Activated B cell treated with CpG ODN at 0.5 μM for 24 hours (primary cell): Measurements from ENCODE around the gene CHID1. TPM values are rescaled to one million over a fixed set of nuclear protein-coding genes. Genes with fewer than 3 reads are reported as not detected.

Source experiments
- ATAC-seq: fragments of 200-7000 bp; cut with Tn5 transposase; one replicate; pipeline ENCODE4 v1.10.0; 2021; ENCODE audit warnings: low read depth, mild to moderate bottlenecking, moderate library complexity
- CTCF ChIA-PET: fragments of 350-600 bp; sonication (Branson Sonifier 250); formaldehyde crosslinking; loops from one replicate; lab custom pipeline; 2021; ENCODE audit warnings: antibody characterized with exemption; lab: Charles Lee
- POLR2A ChIA-PET: fragments of 350-600 bp; sonication (Branson Sonifier 250); formaldehyde crosslinking; loops from one replicate; lab custom pipeline; 2021; ENCODE audit warnings: antibody characterized with exemption; lab: Charles Lee
- DNase-seq: peaks from one replicate; pipeline ENCODE4 v3.0.0; 2022
- H3K27ac Mint-ChIP-seq: one replicate; pipeline ENCODE4 v1.8.0; 2020; ENCODE audit warnings: mixed read lengths
- H3K27me3 Mint-ChIP-seq: one replicate; pipeline ENCODE4 v1.8.0; 2021; ENCODE audit warnings: mixed read lengths
- H3K36me3 Mint-ChIP-seq: one replicate; pipeline ENCODE4 v1.8.0; 2021; ENCODE audit warnings: low read depth, mixed read lengths
- H3K4me1 Mint-ChIP-seq: one replicate; pipeline ENCODE4 v1.8.0; 2021; ENCODE audit warnings: mixed read lengths
- H3K4me3 Mint-ChIP-seq: one replicate; pipeline ENCODE4 v1.8.0; 2020; ENCODE audit warnings: mild to moderate bottlenecking, mixed read lengths
- H3K9me3 Mint-ChIP-seq: one replicate; pipeline ENCODE4 v1.8.0; 2020; ENCODE audit warnings: mixed read lengths
- CTCF ChIP-seq: fragments of 200-600 bp; IDR thresholded peaks from one replicate; pipeline ENCODE4 v1.8.0; 2022; ENCODE audit warnings: antibody characterized with exemption, mild to moderate bottlenecking
- intact Hi-C: fragments of 100-400 bp; cut with micrococcal nuclease; formaldehyde crosslinking; loops from one replicate; pipeline ENCODE4 v1.15.1; 2024
- total RNA-seq: library from RNA; stranded (reverse); gene quantifications from 2 replicates; pipeline ENCODE4 v1.2.3, GENCODE V29; 2022

Gene CHID1
- total RNA-seq, 1 donor from 2014 or later, result 45.7 TPM

DNA sequence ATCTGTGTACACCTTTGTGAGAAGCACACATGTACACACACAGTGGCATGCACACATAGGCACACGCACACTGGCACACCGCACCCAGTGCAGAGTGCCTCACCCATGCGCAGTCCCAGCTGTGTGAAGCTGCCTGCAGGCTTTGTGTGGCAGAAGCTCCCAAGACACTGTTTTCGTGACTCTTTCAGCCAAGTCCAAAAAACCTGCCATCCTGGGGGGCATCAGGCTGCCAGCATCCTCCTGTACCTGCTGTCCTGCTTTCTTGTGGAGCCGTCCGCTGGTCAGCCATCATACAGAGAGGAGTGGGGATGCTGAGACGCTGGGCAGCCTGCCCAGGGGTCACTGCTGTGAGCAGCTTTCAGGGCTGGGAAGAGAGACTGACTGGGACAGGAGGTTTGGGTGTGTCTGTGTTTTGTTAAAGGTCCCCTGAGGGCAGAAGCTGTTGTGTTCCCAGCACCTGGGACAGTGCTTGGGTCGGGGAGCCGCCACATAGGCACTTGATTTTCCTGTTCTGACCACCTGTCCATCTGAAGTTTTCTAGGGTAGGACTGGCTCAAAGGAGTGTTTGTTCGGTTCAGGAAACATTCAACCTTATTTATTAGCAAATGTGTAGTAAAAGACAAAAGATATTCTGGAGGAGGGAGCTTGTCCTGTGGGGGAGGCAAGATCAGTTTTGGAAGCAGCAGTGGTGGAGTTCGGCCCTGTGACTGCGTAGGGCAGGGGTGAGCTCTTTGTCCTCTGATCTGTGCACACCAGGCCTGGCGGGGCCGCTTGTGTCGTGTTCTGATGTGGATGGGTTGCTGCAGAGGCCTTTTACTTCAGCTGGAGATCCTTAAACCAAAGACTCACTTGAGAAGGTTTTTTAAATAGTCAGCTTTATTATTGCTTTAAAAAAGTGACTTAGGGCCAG, 44.8 kb upstream of the CHID1 start:
- Mint-ChIP-seq H3K27me3 (no peaks in the 10 kb centered on the region), H3K4me1 (peaks cover 25% of the 10 kb centered on the region), H3K27ac (peak overlapping the region; percentile 65), H3K36me3 (peaks cover 40% of the 10 kb centered on the region), H3K4me3 (no peak overlapping the region), H3K9me3 (no peaks in the 10 kb centered on the region)
- ChIA-PET CTCF (no interaction called here), POLR2A (no interaction called here)
- intact Hi-C loops, result no loop called here
- TF ChIP-seq CTCF, result no peak
- ATAC-seq, result no peak
- no peak for DNase-seq

GRCh38 chr11:954392-955153, 44.0 kb upstream of the CHID1 start:
- TF ChIP-seq CTCF, result no peak
- no peak overlapping the region for H3K4me3 Mint-ChIP-seq
- H3K27ac Mint-ChIP-seq, result peak overlapping the region; percentile 65
- peaks cover 5% of the 10 kb centered on the region for H3K9me3 Mint-ChIP-seq
- intact Hi-C loops, result no loop called here
- POLR2A ChIA-PET, result no interaction called here
- H3K36me3 Mint-ChIP-seq, result peaks cover 42% of the 10 kb centered on the region
- no peak for ATAC-seq
- DNase-seq, result no peak
- H3K4me1 Mint-ChIP-seq, result peaks cover 25% of the 10 kb centered on the region
- CTCF ChIA-PET, result no interaction called here
- no peaks in the 10 kb centered on the region for H3K27me3 Mint-ChIP-seq

GRCh38 chr11:953512-953911, 42.9 kb upstream of the CHID1 start:
- Mint-ChIP-seq H3K9me3 (peaks cover 7% of the 10 kb centered on the region), H3K36me3 (peaks cover 37% of the 10 kb centered on the region), H3K4me1 (peaks cover 25% of the 10 kb centered on the region), H3K27ac (no peak overlapping the region), H3K4me3 (no peak overlapping the region), H3K27me3 (no peaks in the 10 kb centered on the region)
- no peak for TF ChIP-seq CTCF
- ATAC-seq (no peak), DNase-seq (no peak)
- ChIA-PET CTCF (no interaction called here), POLR2A (no interaction called here)
- intact Hi-C loops, result no loop called here

DNA sequence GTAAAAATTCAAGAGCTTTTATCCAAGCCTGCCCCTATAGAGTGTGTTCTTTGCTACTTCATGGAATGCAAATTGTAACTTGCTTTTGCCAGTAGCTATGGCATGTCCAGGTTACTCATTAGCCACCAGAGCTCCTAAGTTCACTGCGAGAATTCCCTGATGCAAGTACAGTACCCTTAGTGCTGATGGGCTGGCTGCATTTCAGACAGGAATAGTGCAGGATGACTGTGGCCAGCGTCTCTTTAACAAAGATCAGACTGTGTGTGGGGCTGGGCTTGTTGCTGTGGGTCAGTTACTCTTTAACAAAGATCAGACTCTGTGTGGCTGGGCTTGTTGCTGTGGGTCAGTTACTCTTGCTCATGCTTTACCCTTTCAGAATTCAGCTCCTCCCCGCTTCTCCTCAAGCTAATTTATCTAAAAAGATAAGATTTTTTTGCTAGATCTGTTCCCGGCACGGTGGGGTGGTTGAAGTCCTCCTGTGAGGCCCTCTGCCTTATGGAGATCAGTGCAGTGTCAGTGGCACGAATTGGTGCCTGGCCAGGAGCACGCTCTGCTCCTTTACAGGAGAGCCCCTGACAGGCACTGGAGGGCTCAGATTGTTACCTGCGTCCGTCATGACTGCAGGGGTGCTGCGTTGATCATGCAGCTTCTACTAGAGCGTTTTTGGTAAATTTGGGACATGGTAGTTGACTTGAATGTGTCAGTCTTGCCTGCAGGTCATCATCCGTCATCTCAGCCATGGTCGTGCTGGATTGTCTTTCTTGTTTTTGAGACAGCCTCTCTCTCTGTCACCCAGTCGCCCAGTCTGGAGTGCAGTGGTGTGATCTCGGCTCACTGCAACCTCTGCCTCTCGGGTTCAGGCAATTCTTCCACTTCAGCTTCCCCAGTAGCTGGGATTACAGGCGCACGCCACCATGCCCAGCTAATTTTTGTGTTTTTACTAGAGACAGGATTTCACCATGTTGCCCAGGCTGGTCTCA, 42.1 kb upstream of the CHID1 start:
- CTCF ChIA-PET, result no interaction called here
- ATAC-seq, result no peak
- intact Hi-C loops, result no loop called here
- no peaks in the 10 kb centered on the region for H3K27me3 Mint-ChIP-seq
- no peak overlapping the region for H3K4me3 Mint-ChIP-seq
- H3K27ac Mint-ChIP-seq, result no peak overlapping the region
- H3K36me3 Mint-ChIP-seq, result peaks cover 36% of the 10 kb centered on the region
- DNase-seq, result no peak
- H3K4me1 Mint-ChIP-seq, result peaks cover 24% of the 10 kb centered on the region
- no peak for TF ChIP-seq CTCF
- H3K9me3 Mint-ChIP-seq, result peaks cover 10% of the 10 kb centered on the region
- POLR2A ChIA-PET, result no interaction called here
